ENCODE results near the gene ADK. TPM values are rescaled to one million over a fixed set of nuclear protein-coding genes. Genes with fewer than 3 reads are reported as not detected.

Gene ADK
- total and polyA plus RNA-seq, 2 of the 13 experiments (the other 11 are each of a cell fraction or from before 2014, with no cell fraction given) = 48.6 to 79.1 TPM

DNA sequence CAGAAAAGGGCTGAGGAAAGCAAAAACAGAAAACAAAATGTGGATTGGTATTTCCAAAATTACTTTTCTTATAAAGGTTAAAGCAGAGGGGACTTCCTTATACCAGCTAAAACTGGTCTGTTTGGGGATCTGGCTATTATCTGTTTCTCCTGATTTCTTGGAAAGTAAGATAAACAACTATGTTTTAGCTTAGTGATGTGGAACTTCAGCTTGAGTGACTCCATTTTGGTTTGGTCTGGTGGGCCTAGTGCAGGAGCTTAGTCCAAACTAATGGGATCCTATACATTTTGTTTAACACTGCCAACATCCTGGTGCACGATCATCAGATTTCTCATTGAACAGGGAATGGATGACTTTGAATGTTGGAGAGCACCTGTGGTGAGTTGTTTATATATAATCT, 283.5 kb downstream of the ADK start (continued):
- TF ChIP-seq, protein P1, sequence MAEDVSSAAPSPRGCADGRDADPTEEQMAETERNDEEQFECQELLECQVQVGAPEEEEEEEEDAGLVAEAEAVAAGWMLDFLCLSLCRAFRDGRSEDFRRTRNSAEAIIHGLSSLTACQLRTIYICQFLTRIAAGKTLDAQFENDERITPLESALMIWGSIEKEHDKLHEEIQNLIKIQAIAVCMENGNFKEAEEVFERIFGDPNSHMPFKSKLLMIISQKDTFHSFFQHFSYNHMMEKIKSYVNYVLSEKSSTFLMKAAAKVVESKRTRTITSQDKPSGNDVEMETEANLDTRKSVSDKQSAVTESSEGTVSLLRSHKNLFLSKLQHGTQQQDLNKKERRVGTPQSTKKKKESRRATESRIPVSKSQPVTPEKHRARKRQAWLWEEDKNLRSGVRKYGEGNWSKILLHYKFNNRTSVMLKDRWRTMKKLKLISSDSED (CRISPR knock-in tag; IDR thresholded peaks at IDR 0.05) = no peak
- TF ChIP-seq ZNF431 (CRISPR knock-in tag; IDR thresholded peaks at IDR 0.05; ENCODE audit: borderline replicate concordance, low read depth) (no peak), ZNF549 (CRISPR knock-in tag; IDR thresholded peaks at IDR 0.05) (no peak)

GRCh38 chr10:74436523-74437170, 285.6 kb downstream of the ADK start:
- Histone ChIP-seq H4K20me1 (ENCODE audit: insufficient read depth, low read length) (no peaks in the 10 kb centered on the region; the same call in 1 of the 2 replicates), H3K27ac (ENCODE audit: extremely low read length, insufficient read depth, low read length) (no peak overlapping the region), H3K36me3 (replicated peaks in 1 of 2; ENCODE audit: control insufficient read depth in 1 of 2, insufficient read depth in 2 of 2, low read length in 2 of 2) (no peaks in the 10 kb centered on the region; a peak in 1 of 5 replicates), H3K79me2 (ENCODE audit: insufficient read depth, low read length) (no peaks in the 10 kb centered on the region), H2AFZ (ENCODE audit: low read length) (no peak overlapping the region), H3K9ac (ENCODE audit: insufficient read depth, low read depth, low read length) (no peak overlapping the region), H3K4me3 (replicated peaks in 1 of 3; ENCODE audit: insufficient read depth in 1 of 3, low read depth in 2 of 3, low read length in 3 of 3) (no peak overlapping the region), H3K4me2 (ENCODE audit: low read depth, low read length) (no peak overlapping the region), H3K27me3 (ENCODE audit: control insufficient read depth in 1 of 2, insufficient read depth in 2 of 2, low read length in 2 of 2) (no peaks in the 10 kb centered on the region), H3K4me1 (ENCODE audit: insufficient read depth, low read length) (no peaks in the 10 kb centered on the region), H3K9me3 (ENCODE audit: low read length) (no peaks in the 10 kb centered on the region)
- DNase-seq (ENCODE audit: low spot score) = no peak
- BruUV-seq (replicated peaks) = no TSS peak
- in situ Hi-C loops (cut with HindIII; ENCODE audit: extremely low pct_ligation_motif_present, low pct_unique_long_range_greater_than_20kb) (no loop called here), intact Hi-C loops (cut with micrococcal nuclease; ENCODE audit: unreplicated experiment) (no loop called here)
- CTCF ChIA-PET (ENCODE audit: low intra/inter-chr PET ratio, low total read pairs) = no interaction called here
- POLR2A ChIA-PET = no interaction called here
- no peak for ATAC-seq
- FAIRE-seq = no peak
- WGBS (ENCODE audit: low lambda C conversion rate) = 95% methylated on average over 3 of the region's 3 CpGs
- TF ChIP-seq KAT2B (IDR thresholded peaks at IDR 0.05; ENCODE audit: borderline replicate concordance, low read depth, low read length) (no peak), ARNTL (CRISPR knock-in tag; IDR thresholded peaks at IDR 0.05) (no peak), ZBTB40 (IDR thresholded peaks at IDR 0.05) (no peak), ZBTB40 (CRISPR knock-in tag; IDR thresholded peaks at IDR 0.05) (no peak), SRSF1 (optimal IDR thresholded peaks at IDR 0.05; ENCODE audit: low read depth, low read length) (no peak), ZNF577 (CRISPR knock-in tag; IDR thresholded peaks at IDR 0.05; ENCODE audit: borderline replicate concordance, low read depth) (no peak), ZNF256 (CRISPR knock-in tag; conservative IDR thresholded peaks at IDR 0.05) (no peak), REL (CRISPR knock-in tag; conservative IDR thresholded peaks at IDR 0.05) (no peak)
- TF ChIP-seq, protein P2, sequence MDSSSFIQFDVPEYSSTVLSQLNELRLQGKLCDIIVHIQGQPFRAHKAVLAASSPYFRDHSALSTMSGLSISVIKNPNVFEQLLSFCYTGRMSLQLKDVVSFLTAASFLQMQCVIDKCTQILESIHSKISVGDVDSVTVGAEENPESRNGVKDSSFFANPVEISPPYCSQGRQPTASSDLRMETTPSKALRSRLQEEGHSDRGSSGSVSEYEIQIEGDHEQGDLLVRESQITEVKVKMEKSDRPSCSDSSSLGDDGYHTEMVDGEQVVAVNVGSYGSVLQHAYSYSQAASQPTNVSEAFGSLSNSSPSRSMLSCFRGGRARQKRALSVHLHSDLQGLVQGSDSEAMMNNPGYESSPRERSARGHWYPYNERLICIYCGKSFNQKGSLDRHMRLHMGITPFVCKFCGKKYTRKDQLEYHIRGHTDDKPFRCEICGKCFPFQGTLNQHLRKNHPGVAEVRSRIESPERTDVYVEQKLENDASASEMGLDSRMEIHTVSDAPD (CRISPR knock-in tag; IDR thresholded peaks at IDR 0.05) = no peak
